Fibroblast of gingiva (primary cell): Measurements from ENCODE around the gene TBC1D1.
A peak's percentile ranks its signal among the peaks of the same experiment; 100 is the strongest.

Experiments
- DNase-seq: peaks from one replicate; pipeline ENCODE4 v3.0.0-alpha.2; 2011; ENCODE audit warnings: low read depth

The TBC1D1 gene

DNA sequence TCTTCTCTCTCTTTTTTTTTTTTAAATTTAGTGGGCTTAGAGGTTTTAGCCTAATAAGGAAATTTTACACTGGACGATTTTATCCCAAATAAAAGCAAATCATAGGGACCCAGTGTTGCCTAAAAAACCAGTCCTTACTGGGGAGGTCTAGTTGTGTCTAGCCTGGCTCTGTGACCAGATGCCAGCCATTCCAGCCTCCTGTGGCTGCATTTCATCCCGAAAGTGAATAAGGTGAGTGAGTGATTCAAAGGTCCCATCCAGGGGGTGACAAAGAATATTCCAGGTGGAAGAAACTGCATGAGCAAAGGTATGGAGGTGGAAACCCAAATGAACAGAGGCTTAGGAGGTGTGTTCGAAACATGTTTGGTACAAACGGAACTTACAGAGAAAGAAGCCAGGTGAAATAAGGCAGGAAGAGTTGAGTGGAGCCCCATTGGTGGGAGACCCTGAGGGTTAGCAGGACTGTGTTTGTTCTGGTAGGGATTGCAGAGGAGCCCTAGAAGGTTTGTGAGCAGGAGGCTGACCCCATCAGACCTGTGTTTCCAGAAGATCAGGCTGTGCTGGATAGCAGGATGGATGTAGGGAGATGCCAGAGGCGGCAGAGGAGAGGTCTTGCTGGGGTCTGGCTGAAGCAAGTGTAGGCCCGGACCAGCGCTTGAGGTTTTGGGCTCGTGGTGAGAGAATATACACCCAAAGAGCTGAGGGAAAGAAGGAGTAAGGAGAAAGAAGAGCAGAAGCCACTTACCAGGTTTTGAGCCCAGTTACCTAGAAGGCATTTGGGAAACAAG, 100.9 kb downstream of the TBC1D1 start:
- DNase-seq, result no peak

DNA sequence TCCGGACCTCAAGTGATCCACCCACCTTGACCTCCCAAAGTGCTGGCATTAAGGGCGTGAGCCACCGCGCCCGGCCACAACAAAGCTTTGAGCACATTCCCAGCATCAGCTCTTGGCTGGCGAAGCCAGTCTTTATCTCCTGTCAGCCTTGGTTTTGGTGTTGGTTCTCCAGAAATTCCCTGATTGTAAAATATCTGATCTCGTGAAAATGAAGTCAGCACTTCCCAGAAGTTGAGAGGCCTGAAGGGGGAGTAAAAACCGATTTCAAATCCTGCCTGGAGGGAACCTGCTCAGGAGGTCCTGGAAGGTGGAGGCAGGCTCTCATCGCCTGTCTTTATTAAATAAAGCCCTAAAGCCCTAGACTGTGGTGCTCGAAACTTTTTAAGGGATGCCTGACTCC, 102.9 kb downstream of the TBC1D1 start:
- no peak for DNase-seq

DNA sequence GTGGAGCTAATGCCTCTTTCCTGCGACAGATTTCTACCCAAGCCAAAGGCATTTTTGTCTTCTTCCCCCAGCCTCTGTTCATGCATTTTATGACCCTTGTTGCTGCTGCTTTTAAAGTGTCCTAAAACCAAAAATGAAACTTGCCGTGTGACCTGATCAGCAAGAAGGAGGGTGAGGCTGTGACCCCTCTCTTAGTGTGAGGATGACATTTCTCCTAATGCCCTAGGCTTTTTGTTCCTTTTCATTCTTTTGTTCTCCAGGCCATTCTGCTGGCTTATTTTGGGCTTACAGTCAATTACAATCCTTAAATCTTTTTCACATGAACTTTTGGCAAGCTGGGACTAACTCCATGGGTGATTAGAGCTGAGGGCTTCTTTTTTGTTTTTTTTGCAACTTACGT, 103.7 kb downstream of the TBC1D1 start:
- no peak for DNase-seq

DNA sequence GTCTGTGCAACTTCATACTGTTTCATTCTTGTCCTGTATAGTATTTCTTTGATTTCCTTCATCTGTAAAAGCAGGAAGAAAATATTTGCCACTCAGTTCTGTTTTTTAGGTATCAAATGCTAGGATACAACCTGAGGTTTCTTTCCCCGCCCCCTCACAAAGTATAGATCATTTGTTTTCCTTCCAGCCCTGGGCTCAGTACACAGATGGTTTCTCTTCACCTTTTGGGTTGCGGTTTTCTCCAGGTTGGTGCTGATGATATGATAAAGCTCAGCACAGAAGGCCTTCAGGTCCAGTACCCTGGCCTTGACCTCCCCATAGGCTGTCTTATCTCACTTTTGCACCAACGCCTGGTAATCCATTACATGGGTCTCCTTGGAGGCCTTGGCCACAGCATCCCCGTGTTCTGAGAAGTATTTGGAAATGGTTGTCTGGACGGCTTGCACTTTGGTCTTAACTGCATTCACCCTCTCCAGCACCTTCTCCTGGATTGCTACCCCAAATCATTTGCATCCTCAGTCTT, 104.5 kb downstream of the TBC1D1 start:
- DNase-seq, result no peak

DNA sequence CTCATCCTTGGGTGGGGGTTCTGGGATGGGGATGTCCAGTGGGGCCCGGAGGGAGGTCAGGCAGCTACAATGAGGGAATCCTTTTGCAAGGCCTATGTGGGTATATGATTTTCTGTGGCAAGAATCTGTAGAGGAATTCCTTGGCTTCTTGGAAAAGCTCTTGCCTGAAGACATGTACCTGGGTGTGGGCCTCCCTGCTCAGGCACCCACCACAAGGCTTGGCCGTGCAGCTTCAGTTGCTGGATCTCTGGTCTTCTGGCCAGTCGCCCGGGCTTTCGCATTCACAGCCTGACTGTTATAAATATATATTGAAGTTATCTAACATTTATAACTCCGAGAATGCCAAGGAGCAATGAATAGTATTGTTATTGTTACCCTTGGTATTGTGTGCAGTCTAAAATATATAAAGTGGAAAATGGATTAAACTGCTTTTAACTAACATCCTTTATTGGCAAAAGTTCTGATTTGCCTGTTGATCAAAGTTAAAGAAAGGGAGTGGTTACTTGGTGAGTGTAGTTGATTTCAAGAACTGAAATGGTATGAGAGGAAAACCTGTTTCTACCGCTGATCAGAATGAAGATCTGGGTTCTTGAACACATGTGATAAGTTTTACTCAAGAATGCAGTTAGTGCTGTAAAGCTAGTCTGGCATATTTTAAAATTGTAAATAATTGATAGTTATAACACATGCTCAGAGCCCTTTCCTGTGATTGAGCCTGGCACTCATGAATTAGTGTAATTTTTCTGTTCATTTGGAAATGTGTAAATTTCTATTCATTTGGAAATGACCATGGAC, 105.3 kb downstream of the TBC1D1 start:
- no peak for DNase-seq

DNA sequence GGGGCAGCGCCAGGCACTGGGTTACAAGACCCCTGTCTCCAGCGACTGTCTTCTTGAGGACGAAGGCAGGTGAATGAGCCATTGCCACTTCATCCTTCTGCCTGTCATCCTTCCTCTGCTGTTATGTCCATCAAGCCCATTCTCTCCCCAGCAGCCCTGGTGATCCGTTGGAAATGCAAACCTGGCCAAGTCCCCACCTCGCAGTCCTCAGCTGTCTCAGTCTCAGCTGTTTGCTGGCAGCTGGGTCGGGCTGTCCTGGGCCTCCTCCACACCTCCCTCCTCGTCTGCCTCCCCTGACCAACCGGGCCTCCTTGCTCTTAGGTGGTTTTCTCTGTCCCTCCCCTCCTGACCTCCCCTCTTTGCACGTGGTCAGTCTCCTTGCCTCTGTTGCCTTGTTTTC, 107.3 kb downstream of the TBC1D1 start:
- DNase-seq, result no peak

DNA sequence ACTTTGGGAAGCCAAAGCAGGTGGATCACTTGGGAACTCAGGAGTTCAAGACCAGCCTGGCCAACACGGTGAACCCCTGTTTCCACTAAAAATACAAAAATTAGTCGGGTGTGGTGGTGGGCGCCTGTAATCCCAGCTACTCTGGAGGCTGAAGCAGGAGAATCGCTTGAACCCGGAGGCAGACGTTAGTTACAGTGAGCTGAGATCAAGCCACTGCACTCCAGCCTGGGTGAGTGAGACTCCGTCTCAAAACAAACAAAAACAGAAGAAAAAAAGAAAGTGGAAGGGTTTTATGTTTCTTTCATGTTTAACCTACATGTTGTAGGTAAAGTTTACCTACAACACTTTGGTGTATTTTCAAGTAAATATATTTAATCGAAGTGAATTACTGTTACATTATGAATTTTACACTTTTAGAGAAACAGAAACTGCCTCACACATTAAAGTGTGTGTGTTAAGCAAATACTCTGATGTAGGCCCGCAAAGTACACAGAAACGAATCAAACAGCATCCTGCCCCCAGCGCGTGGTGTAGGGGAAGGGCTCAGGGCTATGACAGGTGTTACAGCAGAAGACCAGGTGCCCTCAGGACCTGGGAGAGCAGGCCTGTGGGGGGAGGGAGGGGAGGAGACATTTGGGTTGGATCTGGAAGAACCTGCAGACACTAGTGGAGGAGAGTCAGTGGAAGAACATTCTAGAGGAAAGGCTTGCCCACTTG, 108.3 kb downstream of the TBC1D1 start:
- DNase-seq, result no peak

DNA sequence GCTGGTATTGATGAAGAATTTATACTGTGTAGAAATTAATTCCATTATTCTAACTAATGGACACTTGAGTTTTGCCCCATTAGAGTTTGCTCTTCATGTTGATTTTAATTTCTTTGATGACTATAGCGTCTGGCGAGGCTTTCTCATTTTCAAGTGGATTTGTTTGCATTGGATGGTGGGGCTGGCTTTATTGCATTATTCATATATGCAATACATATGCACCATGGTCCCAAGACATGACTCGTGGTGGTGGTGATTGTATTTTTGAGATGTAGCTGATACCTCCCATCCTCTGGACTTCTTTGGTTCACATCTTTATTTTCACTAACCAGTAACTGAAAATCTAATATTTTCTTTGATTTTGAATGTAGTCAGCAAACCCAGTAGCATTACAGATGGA, 109.1 kb downstream of the TBC1D1 start:
- no peak for DNase-seq

DNA sequence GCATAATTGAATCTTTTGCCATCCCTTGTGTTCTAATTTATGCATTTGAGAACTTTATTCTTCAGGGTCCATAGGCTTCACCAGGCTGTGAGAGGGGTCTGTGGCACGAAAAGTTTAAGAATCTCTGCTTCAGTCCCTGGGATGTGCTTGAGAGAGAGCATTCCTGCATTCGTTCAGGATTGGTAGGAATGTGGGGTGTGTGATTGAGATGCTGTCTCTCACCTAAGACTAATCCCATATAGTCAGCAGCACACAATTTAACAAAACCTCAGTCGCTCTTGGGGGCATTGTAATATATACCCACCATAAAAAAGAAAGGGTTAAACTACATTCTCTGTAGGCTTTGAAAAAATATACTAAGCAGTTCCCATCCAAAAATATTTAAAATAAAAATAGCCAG, 111.0 kb downstream of the TBC1D1 start:
- no peak for DNase-seq

DNA sequence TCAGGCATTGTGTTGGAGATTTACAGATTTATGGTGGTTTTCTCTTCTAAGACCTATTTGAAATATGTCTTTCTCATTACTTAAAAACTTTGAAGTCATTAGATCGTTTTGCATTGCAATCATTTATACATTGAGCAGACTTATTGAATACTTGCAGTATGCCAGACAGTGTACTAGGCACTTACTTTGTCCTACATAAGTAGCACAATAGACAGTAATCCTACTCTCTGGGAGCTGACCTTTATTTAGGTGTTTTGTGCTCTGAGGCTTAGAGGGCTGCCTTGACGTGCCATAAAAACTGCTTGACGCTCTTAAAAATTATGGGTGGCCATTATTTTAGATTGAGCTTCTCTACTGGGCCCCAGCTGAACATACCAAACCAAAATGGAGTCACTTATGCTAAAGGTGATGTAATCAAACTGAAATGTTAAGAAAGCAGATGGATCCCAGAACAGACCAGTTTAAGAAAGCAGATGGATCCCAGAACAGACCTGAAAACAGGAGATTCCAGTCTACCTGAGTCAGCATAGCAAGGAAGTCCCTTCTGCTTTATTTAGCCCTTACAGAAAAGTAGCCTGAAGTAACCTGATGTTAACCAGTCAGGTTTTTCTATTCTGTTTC, 111.7 kb downstream of the TBC1D1 start:
- DNase-seq, result no peak

DNA sequence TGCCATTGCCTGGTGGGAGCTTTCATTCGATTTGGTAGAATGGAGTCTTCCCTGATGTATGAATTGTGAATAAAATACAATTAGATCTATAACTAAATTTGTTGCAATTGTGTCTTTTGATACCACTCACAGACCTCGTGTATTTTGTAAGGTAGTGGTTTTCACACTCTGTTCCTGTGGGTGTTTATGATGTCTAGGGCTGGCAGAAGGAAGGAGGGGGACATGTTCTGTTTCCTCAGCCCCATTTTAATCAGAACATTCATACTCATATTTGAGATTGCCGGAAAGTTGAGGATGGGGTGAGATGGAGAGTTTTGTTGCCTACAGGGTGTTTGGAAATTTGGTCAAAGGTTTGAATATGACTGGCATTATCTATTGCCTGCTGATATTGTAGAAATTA, 112.2 kb downstream of the TBC1D1 start:
- DNase-seq, result no peak

DNA sequence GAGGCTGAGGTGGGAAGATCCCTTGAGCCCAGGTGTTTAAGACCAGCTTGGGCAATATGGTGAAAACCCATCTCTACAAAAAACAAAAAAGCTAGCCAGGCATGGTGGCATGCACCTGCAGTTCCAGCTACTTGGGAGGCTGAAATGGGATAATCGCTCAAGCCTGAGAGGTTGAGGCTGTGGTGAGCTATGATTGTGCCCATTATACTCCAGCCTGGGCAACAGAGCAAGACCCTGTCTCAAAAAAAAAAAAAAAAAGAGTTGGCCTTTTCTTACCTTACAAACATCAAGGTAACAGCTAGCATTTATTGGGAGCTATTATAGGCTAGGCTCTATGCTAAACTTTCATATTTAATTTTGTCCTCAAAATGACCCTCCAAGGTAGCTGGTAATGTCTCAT, 112.7 kb downstream of the TBC1D1 start:
- DNase-seq, result no peak

DNA sequence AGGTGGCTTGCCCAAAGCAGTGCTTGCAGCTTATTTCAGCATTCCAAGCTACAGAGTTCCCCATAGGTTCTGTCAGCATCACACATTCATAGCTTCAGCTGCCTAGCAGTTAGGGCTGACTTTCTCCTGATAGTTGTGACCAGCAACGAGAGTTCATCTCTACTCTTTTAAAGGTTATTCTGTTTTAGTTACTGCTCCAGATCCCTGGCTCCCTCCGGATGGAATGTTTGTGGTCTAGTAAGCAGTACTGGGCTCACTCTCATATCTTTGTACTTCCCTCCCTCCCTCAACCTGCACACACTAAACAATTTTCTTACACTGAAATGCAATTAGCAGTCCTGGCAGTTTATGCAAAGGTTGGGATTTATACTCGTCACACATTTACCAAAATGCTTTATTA, 113.2 kb downstream of the TBC1D1 start:
- DNase-seq, result no peak

DNA sequence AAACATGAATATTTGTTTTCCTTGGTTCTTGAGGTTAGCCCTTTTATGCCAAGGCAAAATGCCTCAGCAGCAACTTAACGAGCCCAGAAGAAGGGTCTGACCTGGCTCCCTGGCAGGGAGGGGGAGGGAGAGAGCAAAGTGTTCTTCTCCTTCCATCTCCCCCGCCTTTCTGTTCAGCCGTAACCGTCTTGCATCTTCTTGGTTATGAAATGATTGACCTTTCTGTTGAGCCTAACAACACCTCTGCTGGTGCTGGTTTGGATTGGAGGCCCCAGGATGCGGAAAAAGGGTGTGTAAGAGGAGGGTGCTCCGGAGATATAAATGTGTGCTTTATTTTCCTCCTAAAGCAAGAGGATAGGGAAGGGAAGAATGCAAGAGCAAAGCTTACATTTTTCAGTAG, 114.0 kb downstream of the TBC1D1 start:
- no peak for DNase-seq

DNA sequence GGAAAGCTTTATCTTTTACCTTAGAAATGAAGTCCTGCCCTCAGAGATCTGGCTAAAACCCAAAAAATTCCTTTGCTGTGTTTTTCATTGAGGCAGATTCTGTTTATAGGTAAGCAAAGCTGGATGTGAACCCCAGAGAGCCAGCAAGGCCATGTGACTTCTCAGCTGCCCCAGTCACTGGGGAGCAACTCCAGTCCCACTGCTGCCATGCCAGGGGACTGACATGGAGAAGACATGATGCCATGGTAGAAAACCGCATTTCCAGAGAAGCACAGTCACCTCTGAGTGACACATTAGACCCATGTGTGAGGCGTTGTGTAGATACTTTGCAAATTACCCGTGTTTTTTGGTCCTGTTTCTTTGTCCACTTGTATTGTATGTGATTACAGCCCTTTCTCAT, 114.8 kb downstream of the TBC1D1 start:
- no peak for DNase-seq

DNA sequence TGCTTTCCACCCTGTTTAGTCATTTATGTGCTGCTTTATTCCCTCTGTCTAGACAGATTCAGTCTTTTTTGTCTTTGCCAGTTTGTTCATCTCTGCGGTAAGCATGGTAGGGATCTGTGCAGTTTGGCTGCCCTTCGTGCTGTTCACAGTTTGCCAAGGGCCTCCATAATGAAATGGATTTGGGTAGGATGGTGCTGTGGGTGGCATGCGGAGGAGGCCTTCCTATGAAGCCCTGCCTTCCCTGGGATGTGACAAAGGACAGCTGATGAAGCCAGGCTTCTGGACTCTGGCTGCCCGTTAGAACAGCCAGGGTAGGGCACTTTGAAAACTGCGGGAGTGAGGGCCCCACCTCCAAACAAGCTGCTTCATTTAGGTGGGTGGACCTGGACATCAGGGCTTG, 116.8 kb downstream of the TBC1D1 start:
- DNase-seq, result no peak

DNA sequence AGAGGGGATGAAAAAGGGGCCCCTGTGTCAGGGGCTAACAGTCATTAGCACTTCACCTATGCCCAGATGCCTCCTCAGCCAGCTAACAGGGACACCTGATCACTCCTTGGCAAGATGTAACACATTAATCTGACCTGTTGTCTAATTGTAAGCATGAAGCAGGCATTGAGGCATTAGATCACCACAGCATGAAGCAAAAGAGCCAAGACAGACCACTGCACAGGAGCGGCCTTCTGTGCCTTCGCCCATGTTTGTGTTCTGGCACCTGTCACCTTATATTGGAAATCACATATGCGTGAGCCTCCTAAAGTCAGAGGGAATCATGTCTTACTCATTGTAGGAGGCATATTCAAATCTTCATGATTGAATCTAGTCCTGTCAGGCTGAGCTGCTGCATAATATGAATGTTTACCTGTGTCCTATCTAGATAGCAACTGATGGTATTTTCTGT, 117.7 kb downstream of the TBC1D1 start:
- no peak for DNase-seq

DNA sequence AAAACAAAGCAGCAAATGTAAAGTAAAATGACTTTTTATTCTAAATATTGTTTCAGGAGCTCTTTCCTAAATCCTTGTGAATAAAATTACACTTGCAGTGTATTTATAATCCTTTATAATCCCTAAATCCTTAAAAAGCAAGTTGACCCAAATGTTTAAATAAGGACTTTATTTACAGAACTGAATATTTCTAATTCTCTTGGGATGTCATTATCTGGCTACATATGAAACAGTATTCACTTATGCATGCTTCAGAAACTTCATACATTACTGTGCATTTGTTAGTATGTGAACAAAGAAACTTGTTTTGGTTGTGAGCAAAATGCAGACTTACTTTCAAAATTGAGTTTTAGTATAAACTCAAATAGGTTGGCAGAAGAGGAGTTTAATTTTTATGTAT, 118.5 kb downstream of the TBC1D1 start:
- peak; percentile 4 for DNase-seq

DNA sequence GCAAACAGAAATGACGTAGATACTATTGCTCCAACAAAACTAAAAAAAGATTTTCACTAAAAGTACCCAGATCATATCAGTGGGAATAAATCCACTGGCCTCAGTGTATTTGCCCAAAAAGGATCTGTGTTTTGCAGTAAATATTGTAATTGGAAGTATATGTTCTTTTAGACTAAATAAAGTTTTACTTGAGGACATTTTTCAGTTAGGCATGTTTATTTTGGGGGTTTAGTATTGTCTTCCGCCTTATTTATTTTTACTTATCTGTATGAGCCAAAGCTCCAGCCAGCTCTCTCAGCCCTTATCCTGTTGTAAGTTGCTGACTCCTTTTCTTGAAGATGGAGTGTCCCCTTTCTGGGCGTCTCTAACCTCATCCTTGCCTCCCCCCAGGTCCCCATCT, 119.1 kb downstream of the TBC1D1 start:
- DNase-seq, result no peak

DNA sequence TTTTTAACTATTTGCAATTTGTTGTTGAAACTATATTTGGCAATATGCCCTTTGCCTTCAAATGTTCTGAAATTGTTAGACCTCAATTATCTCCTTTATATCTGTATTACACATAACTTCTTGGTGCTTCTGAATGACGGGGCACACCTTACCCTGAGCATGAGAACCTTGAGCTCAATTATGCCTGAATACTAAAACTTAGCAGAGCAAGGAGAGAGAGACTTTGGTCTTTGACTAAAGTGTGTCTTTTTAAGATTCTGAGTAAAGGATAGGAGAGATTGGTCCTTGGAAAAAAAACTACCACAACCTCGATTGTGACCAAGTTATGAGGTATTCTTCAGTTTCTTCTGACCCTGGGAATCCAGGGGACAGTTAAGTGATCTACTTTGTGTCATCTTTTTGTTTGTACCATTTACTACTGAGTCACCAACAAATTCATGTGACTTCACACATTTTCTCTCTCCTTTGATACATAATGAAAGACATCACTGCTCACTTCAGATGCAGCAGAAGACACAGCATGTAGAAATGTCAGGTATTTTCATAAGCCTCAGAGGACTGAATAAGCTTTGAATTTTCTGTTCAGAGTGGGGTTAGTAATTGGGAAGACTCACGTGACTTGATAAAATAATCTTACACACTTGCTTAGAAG, 120.8 kb downstream of the TBC1D1 start:
- no peak for DNase-seq

DNA sequence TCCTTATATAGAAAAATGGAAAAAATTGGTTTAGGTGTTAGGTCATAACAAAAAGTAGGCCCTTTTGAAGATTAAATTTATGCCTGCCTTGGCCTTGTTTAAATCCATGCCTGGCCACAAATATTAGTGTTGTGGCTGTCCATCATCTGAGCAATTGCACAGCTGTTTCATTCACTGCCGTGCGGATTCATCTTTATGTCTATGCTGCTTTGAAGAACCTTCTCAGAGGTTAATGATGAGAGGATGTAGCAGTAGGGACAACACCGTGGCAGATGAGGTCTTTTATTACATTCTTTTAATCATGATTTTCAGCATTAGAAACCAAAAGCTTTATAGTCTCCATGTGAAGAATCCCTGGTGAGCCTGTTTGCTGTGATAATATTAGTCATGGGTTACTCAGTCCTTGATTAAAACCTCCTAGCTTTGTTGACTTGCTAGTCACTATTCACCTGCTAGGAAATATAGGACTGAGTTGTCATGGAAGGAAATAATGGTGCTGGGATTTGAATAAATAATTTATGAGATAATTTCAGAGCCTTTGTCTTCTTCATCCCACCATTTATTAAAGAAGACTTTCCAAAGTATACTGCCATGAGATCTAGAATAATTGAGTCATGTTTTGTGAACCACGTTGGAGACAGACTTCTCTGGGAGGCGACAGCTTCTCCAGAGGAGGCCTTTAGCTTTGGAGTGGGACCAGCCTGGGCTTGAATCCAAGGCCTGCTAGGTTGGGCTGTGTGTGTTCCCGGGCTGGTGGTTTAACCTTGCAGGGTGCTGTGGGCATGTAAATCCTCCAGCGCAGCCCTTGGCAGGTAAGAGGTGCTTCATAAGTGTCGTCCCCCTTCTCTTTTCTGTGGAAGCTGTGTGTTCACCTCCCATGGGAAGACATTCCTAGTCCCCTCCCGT, 122.8 kb downstream of the TBC1D1 start:
- DNase-seq, result peak; percentile 11
